Measurements from ENCODE around the gene WDR86.

WDR86 gene

DNA sequence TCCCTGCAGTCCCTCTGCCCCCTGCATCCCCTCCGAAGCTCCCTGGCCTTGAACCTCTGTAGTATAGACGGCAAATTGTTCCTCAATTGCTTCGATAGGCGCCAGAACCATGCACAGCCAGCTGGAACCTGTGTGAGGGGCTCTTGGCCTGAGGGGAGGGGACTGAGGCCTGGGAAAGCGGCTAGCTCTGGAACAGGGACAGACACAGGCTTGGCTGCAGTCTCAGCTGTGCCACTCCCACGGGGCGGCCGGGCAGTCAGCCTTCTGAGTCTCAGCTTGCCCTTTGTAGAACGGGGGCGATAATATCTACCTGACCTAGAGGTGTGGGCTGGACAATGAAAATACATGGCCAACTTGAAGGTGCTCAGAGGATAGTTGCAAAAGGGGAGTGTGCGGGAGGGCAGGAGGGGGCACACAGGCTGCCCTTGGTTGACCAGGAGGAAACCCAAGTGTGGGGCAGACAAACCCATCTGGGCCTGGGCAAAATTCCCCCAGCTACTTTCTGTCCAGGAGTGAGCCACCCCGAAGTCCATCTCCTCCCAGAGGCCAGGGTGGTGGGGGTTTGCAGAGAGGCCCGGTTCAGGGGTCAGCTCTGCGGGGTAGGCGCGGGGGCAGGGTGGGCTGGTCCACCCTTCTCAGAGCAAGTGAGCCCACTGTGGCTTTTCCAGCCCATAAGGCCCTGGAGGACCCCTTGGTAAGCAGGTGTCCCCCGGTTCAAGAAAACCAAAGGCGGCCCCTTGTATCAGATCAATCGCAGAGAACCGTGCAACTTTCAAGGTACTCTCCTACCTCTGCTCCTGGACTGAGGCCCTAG is 25.5 kb upstream of the WDR86 start:
- DNase-seq (ENCODE audit: extremely low read depth, low read depth) = no peak
- TF ChIP-seq, protein P1, sequence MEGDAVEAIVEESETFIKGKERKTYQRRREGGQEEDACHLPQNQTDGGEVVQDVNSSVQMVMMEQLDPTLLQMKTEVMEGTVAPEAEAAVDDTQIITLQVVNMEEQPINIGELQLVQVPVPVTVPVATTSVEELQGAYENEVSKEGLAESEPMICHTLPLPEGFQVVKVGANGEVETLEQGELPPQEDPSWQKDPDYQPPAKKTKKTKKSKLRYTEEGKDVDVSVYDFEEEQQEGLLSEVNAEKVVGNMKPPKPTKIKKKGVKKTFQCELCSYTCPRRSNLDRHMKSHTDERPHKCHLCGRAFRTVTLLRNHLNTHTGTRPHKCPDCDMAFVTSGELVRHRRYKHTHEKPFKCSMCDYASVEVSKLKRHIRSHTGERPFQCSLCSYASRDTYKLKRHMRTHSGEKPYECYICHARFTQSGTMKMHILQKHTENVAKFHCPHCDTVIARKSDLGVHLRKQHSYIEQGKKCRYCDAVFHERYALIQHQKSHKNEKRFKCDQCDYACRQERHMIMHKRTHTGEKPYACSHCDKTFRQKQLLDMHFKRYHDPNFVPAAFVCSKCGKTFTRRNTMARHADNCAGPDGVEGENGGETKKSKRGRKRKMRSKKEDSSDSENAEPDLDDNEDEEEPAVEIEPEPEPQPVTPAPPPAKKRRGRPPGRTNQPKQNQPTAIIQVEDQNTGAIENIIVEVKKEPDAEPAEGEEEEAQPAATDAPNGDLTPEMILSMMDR (IDR thresholded peaks at IDR 0.05; ENCODE audit: low read depth, low read length) = no peak

DNA sequence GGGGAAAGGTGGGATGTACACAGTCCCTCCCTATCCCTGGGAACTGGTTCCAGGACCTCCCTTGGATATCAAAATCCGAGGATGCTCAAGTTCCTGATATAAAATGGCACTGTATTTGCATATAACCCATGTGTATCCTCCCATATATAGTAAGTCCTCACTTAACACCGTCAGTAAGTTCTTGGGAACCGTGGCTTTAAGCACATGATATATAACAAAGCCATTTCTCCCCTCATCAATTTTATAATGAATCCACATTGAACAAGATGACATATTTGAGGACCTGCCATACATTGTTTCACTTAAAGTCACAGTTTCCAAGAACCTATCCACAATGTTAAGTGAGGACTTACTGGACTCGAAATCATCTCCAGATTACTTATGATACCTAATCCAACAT is 24.7 kb upstream of the WDR86 start:
- no peak for DNase-seq (ENCODE audit: extremely low read depth, low read depth)

DNA sequence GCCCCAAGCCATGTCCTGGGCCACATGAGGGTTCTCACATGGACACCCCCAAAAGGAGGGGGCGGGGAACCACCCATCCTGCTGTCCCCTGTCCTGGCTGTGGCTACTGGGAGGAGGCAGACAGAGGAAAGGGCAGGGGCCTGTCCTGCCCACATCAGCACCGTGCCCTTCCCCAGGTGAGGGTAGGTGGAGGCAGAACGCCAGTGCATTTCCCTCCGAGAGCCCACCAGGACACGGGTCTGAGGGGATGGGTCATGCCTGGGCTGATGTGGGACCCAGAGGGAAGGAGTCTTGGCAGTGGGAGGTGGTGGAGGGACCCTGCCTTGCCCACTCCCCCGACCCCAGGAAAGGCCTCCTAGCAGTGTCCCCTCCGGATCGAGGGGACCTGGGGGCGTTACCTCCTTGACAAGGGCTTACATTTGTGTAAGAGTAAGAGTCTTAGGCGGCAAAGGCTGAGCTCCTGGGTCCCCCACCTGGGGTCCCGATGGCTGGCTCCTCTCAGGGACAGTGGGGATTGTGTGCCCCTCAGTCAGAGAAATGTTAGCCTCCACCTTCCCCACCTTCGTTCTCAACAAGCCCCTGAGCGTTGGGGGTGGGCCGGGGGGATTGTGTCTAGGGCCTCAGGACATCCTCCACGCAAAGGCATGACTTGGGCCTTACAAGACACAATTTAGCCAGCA is 24.0 kb upstream of the WDR86 start:
- no peak for DNase-seq (ENCODE audit: extremely low read depth, low read depth)
- TF ChIP-seq, protein P1 (IDR thresholded peaks at IDR 0.05; ENCODE audit: low read depth, low read length) = no peak

More for the DNA sequence above, 24.7 kb upstream of the WDR86 start:
- TF ChIP-seq, protein P1 (IDR thresholded peaks at IDR 0.05; ENCODE audit: low read depth, low read length) = no peak

DNA sequence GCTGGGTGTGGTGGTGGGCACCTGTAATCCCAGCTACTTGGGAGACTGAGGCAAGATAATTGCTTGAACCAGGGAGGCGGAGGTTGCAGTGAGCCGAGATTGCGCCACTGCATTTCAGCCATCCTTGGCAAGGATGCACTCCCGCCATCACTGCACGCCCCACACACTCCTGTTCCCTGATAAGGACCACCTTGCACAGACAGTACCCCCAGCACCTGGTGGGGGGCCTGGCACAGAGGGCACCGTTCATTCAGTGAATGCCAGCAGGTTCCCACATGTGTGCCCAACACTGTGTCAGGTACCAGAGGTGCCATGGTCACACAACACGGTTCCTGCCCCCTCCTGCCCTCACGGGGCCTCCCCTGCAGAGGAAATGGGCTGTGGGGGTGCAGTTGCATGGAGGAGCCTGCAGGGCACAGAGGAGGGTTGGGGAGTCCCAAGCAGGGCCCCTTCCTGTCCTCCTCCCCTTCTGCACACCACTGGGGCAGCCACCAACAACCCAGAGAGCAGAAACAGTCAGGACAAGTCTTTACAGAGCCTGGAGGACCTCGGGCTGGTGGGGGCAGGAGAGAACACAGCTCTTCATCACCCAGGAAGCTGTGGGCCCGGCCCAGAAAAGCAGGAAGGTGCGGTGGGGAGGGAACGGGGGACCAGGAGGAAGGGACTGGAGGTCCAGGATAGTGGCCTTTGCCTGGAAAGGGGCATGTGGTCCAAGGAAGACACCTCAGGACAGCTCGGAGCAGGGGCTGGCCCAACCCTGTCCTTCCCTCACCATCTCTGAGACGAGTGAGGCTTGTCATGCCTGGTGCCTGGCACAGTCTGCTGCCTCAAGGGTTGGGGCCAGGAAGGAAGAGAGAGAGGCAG is 23.1 kb upstream of the WDR86 start:
- no peak for DNase-seq (ENCODE audit: extremely low read depth, low read depth)
- TF ChIP-seq, protein P1 (IDR thresholded peaks at IDR 0.05; ENCODE audit: low read depth, low read length) = no peak; the same call in 1 of the 2 replicates

DNA sequence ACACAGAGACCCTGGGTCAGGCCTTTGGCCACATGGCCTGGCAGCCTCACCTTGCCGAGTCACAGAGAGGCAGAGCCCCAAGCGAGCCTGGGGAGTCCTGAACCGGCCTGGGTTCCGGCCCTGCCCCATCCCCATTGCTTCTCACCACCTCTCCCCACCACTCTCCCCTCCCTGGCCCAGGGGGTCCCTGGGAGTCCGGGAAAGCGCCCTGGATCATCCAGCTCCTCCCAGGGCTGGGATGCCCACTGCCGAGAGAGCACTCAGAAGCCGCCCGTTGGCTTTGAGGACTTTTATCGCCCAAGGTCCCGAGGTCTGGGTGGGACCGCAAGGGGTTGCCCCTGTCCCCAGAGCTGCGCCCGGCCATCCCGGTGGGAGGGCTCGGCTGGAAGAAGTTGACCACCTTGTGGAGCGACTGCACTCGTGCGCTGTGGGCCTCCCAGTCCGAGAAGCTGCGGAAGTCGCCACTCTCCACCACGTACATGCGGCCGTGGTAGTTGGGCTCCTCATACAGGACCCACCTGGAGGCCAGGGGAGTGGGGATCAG is 22.0 kb upstream of the WDR86 start:
- DNase-seq (ENCODE audit: extremely low read depth, low read depth) = no peak
- TF ChIP-seq, protein P1 (IDR thresholded peaks at IDR 0.05; ENCODE audit: low read depth, low read length) = no peak

DNA sequence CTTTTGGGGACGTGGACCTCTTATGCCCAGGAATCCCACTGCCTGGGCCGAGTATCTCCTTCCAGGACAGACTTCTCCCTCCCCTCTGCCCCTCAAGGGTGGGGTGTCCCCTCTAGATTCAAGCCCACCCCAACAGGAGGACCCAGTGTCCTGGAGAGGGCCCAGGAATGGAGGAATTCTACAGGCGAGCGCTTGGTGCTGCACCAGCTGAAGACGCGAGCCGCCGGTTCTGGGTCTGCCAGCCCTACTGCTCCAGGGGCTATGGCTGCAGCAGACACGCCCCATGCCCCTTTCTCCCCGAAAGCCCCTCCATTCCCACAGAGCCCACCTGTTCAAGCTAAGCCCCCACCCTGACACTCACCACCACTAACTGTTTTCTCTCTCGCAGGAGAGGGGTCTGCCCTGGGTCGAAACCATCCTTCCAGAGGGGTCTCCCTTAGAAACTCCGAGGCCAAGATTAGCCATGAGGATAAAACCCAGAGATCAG is 21.5 kb upstream of the WDR86 start:
- no peak for DNase-seq (ENCODE audit: extremely low read depth, low read depth)
- TF ChIP-seq, protein P1 (IDR thresholded peaks at IDR 0.05; ENCODE audit: low read depth, low read length) = no peak
